GM12874 (cell line): ENCODE measurements around the gene NCKAP1.

ENCODE experiments used
- CTCF ChIP-seq: IDR thresholded peaks from 2 replicates; pipeline ENCODE4 v1.5.1; 2011; ENCODE audit warnings: low read depth, mild to moderate bottlenecking, control low read depth, low read length, moderate library complexity; ENCODE audit not compliant: insufficient read depth

NCKAP1 gene

GRCh38 chr2:183009249-183009899 is 28.9 kb downstream of the NCKAP1 start:
- TF ChIP-seq CTCF, result no peak

GRCh38 chr2:183001948-183002347 is 36.3 kb downstream of the NCKAP1 start:
- no peak for TF ChIP-seq CTCF

- TF ChIP-seq CTCF, result no peak
Measured at GRCh38 chr2:183000846-183001245, 37.4 kb downstream of the NCKAP1 start.

GRCh38 chr2:182999348-183000028 is 38.8 kb downstream of the NCKAP1 start:
- no peak for TF ChIP-seq CTCF

GRCh38 chr2:182994228-182994912 is 43.9 kb downstream of the NCKAP1 start:
- TF ChIP-seq CTCF, result no peak

GRCh38 chr2:182982941-182983340 is 55.3 kb downstream of the NCKAP1 start:
- TF ChIP-seq CTCF, result no peak

GRCh38 chr2:182980652-182981051 is 57.6 kb downstream of the NCKAP1 start:
- no peak for TF ChIP-seq CTCF
